GM21528 (cell line): ENCODE results near the gene UTRN.
A peak's percentile ranks its signal among the peaks of the same experiment; 100 is the strongest.

Experiments
- ATAC-seq: cut with Tn5 transposase; IDR thresholded peaks from one replicate; pipeline ENCODE4 v1.9.1; 2021; ENCODE audit warnings: mild to moderate bottlenecking, moderate library complexity; ENCODE audit not compliant: unreplicated experiment, low FRiP score

Gene UTRN

DNA sequence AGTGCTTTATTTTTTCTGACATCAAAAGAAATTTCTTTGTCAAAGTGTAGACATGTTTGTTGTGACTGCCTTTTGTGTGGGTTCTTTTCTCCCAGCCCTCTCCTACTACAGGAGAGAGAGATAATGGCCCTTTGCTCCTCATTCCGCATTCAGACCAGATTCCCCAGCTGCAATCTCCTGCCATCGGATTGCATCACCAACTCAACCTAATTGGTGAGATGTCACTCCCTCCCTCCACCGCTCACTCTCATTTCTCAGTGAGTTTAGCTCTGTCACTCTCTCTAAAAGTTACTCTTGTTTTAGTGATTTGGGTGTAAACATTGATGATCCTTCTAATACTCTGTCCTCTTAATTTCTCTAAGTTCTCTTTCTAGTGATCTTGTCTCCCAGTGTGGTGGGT, 22.7 kb downstream of the UTRN start:
- ATAC-seq = no peak

DNA sequence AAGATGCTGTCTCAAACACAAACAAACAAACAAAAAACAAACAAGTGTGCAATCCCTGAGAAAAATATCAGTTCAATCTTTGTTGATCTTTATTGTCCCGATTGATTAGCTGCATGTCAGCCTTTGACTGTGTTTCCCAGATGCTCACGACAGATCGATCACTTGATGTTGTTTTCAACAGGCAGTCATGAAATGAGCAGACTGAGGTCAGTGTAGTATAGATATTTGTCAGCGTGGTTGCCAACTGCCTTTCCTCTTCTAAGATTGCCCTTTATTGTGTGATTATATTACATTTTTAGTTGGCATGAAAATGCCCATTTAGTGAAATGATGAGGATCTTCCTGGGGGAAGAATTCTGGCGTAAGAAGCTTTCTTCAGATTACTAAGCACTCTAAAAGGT, 25.6 kb downstream of the UTRN start:
- ATAC-seq = no peak

DNA sequence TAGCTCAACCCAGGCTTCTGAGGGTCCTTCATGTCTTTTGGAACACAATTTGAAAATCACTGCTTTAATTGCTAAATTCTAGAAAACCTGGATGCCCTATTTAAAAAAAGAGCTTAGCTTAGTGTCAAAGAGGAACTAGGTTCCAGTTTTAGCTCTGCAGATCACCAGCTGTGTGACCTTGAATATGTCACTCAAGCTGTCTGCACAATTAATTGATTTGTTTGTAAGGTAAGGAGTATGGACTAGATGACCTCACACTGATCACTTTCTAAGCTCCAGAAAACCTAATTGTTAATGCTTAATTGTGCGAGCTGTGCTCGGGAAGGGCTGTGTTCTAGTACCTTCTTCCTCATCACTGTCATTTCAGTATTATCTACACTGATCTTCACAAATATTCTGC, 26.2 kb downstream of the UTRN start:
- ATAC-seq = no peak

DNA sequence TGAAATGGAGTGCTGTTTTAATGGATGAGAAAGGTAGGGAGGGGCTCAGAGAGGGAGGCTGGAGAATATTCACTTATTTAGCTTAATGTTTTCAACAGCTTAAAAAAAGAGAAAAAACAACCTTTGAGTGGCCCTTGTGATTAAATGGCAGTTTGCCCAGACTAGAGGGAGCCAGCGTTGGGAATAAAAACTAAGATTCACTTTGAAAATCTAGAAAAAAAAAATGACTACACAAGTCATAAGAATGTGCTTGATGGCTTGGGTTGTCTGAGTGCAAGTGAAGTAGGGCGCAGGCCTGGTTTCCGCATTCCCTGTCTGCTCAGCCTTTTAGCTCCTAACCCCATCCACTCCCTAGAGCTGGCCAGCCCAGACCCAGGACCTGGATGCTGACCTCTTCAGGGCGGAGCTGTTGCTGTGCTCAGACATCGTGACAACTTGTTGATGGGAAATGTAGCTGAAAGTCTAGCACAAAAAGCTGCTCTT, 28.9 kb downstream of the UTRN start:
- no peak for ATAC-seq

DNA sequence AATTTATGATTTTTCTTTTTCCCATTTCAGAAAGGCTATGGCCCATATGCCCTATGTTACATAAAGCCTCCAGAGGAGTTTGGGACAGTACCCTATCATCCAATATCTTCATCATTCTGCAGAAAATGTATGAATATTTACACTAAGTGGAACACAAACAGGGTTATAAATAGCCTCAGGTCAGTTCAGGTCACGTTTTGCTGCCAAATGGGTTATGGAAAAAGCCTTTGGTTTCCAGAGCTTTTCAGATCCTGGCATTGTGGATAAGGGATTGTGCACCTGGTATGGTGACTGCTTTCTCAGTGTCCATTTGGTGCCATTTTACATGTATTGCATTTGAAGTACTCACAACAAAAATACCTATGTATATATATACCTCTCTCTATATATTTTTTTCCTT, 29.4 kb downstream of the UTRN start:
- no peak for ATAC-seq

DNA sequence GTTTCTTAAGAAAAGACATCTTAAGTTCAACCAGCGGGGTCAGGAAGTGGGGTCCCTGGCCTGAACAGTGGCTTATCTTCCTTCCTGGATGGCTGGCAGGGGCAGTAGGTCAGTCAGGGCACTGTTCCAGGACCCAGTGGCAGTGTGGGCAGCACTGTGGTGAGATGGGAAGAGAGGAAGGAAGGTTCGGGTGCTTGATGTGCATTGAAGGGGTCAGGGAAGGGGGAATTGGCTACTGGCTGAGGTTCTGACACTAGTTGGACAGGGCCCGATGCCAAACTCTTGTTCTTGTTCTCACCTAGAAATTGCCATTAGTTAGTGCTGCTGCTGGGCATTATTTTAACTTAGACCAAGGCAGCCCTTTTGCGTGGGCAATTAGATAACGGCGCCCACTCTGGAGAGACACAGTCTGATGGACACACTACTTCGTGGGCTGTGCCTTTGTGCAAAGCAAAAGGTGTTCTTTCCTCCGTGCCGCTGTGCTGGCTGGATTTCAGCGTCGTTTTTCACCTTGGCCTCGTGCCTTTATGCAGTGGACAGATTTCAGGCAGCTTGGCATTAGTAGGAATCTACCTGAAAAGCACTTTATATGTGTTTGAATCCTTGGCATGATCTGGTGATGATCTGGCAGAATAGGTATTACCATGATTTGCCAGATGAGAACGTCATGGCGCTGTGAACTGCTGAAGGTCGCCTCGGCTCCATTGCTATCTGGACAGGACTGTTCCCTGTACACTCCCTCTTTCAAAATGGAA, 30.3 kb downstream of the UTRN start:
- no peak for ATAC-seq

DNA sequence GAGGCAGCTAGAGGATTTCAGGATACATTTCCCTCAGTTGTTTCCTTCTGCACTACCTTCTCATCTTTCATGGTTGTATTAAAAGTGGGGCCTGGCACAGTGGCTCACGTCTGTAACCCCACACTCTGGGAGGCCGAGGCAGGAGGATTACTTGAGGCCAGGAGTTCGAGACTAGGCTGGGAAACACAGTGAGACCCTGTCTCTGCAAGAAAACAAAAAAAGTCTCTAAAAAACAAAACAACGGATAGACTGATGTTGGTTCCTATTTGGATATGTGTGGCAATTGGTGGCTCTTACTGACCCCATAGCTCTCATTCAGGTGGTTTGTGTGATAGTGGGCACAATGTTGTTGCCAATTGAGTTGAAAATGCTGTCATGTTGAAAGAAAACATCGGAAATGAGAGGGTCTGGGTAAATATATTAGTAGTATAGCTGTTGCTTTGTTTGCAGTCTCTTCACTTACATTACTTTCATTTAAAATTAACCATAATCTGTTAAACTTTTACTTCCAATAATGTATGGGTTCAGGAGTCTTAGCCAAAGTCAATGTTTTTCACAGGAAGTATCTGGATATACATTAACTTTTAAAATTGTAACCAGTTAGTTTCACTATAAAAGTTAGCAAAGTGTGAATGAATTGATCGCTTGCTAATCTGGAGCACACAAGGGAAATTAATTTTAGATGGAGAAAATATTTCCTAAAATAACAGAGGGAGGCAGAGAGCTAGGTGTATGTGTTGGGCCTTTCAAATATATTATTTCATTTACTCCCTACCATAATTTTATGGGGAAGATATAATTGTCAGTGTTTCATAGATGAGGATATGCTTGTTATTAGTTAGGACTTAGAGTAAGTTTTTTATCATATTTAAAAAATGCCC, 31.1 kb downstream of the UTRN start:
- ATAC-seq = peak; percentile 73

DNA sequence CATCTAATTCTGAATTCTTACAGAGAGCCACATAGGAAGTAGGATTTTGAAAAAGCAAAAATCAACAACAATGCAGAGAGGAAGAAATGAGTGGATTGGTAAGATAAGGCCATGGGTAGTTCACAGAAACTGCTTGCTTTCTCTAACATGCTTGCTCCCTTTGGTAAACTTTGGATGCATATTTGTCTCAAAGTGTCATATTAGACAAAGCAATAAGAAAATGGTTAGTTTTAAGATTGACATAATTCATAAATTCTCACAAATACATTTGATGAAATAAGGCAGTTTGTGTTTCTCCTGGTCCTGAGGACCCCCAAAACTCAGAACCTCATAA, 31.7 kb downstream of the UTRN start:
- ATAC-seq = no peak

DNA sequence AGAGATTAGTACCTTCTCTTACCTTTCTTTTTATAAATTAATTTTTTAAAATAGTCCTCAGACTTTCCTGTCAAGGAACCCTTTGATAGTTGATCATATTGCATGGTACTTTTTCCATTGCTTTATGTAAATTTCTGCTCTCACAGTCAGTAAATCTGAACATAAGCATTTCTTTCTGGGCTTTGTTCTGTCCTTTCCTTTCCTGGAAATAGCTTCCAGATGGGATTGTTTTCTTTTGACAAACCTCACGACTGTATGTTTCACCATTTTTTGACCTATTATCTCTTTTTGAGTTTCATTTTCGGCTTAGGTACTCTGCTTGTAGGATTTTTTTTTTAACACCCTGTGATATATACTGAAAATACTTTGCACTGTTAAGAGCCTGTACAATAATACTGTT, 32.6 kb downstream of the UTRN start:
- no peak for ATAC-seq

DNA sequence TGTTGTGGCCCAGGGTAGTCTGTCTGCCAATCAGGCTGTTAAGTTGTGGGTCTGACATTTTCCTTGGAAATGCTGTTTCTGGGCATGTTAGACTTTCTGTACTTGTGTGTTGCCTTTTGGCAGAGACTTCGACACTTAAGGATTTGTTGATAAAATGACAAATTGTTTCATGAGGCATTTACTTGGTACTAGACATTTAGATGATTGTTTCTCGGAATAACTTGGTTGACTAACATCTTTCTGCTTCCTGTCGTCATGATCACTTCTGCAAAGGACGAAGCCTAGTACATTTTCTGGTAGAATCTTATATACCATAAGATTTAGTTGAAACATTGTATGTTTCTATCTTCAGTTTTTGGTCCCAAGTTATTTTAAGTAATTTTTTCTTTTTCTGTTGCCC, 34.1 kb downstream of the UTRN start:
- ATAC-seq = no peak

DNA sequence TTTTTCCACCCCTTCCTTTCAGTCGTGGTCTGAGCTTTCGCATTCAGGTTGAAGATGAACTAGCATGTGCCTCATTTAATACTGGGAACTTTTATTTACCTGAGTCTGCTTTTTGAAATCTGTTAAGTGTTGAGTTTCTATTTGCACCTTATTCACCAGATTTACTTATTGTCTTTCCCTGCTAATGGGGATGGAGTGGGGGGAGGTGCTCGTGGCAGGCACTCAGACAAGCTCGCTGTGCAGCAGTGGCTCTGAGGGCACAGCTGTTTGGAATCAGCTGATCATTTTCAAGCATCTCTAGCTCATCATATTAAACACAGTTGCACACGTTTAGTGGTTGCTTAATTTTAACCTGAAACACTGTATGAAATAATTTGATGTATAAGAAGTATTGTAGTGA, 35.6 kb downstream of the UTRN start:
- no peak for ATAC-seq

DNA sequence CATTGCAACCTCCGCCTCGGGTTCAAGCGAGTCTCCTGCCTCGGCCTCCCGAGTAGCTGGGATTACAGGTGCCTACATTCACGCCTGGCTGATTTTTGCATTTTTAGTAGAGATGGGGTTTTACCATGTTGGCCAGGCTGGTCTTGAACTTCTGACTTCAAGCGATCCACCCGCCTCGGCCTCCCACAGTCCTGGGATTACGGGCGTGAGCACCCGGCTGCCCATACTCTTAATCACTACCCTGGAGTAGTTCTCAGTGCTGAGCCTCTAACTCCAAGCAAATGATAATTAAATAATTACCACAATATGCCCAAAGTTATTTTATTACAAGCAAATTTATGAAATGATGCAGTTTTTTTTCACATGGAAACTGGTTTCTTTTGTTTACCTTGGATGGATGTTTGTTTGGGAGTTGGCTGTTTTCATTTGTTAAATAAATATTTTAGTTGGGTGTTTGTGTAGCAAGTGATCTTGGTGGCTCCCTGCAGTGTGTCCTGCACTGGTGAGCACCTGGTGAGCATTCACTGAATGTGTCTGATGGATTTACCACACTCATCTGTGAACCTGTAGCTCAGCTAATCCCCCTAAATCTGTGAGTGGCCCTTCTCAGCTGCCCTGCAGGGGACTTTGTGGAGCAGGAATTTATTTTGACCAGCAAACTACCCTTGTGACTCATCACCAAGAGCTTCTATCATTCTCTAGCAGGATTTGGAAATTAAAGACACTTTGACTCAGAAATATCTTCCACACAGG, 36.9 kb downstream of the UTRN start:
- ATAC-seq = no peak

DNA sequence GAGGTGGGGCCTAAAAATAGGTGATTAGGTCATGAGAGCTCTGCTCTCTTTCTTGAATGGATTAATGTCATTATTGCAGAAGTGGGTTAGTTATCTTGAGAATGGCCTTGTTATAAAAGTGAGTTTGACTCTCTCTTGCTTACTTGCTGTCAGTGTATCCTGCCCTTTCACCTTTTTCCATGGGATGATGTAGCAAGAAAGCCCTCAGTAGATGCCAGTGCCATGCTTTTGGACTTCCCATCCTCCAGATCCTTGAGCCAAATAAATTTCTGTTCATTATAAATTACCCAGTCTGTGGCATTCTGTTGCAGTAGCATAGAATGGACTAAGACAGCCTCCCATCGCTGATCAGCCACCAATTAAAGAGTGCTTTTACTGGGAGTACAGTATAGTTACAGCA, 40.1 kb downstream of the UTRN start:
- ATAC-seq = no peak

DNA sequence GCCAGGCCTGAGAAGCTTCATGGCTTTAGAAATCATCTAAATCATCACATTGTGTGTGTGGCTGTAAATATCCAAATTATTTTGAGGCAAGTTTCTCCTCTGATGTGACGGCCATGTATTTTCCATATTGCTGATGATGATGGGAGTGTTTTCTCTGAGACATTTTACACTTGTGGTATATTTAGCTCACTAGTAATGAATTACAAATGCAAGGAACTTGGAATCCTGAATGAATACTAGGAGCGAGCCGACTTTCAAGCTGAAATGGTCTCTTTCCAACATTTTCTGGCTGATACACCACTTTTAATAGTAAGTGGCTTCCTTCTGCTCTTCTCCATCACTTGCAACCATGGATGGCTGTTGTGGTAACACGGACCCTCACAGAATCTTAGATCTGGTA, 41.3 kb downstream of the UTRN start:
- no peak for ATAC-seq

DNA sequence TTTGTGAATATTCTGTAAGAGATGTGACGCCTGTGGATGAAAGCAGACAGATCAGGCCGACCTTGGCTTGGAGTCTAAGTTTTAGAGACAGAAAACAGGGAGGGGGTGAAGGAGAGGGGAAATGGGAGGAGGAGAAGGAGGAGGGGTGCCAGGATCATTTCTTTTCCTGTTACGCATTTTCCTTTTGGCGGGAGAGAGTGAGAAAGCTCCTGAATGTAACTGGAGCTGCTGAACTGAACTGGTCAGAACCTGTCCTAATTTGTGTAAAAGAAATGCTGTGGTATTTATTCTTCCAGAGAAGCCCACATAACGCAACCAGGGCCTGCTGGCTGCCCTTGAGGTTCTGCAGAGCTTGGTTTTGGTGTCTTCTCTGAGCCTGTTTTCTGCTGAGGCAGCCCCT, 41.9 kb downstream of the UTRN start:
- no peak for ATAC-seq

DNA sequence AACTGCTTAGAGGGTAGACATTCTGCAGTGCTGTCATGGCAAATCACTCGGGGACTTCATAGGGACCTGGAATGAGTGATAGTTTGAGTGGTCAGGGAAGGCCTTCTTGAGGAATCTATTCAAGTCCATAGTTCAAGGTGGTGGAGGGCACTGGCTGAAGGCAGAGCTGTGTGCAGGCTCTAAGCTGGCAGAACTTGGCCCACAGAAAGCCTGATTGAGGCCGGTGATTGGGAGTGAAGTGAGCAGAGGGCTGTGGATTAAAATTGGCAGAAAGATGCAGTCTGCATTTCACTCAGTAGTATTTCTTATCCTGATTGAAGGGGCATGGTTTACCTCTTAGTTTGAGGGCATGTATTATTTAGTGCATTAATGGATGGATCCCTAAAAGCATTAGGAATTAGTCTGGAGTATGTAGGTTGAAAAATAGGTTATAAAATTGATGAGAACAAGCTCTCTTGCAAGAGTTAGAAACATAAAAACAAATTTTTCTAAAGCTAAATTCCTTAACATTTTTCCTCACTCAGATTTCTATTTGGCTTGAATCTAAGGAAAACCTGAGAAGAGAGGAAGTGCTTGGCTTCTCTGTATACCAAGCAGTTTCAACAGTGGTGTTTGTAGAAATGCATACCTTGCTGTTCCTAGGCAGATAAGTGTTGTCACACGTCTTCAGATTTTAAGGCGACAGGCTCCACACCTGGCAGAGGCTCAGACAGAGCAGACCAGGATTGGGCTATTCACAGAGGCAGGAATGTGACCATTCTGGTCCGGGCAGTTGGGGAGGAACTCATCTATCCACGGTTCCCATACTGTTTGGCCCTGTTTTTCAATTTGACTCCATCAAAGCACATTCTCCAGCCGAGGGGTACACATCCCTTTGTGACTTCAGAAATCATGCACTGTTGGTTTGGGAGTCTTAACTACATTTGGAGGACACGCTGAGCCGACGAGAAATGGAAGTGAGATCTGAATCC, 45.2 kb downstream of the UTRN start:
- no peak for ATAC-seq

DNA sequence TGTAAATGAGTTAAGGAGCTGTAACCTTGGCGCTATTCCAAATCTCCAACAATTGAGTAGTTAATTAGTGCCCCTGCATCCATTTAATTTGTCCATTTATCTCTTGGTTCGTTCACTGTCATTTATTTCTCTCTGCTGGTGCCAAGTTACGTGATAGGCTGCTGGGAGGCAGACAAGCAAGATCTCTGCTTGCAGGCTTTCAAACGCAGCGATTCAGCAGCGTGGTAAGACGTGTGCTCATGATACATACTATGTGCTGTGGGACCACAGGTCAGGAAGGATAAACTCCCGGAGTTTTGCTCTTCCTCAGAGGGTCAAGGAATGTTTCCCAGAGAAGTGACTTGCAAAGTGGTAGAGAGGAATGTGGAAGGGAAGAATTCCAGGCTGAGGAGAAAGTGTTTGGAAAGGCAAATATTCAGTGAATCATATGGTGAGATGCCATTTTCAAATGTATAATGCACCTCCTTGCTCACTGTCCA, 46.4 kb downstream of the UTRN start:
- ATAC-seq = no peak

DNA sequence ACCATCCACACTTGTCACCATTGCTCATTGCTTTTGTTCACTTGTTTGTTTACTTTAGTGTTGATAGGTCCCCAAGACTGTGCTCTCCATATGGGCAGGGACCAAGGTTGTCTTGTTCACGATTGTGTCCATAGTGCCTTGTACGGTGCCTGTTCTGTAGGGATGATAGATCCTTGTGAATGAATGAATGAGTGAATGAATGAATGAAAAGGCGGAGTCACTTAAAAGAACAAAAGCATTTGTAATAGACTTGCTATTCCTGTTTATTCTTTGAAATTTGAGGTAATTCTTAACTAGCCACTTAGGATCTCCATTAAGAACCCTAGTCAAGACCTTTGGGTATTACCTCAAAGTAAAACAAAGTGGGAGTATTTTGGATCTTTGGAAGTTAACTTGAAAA, 47.0 kb downstream of the UTRN start:
- ATAC-seq = no peak

DNA sequence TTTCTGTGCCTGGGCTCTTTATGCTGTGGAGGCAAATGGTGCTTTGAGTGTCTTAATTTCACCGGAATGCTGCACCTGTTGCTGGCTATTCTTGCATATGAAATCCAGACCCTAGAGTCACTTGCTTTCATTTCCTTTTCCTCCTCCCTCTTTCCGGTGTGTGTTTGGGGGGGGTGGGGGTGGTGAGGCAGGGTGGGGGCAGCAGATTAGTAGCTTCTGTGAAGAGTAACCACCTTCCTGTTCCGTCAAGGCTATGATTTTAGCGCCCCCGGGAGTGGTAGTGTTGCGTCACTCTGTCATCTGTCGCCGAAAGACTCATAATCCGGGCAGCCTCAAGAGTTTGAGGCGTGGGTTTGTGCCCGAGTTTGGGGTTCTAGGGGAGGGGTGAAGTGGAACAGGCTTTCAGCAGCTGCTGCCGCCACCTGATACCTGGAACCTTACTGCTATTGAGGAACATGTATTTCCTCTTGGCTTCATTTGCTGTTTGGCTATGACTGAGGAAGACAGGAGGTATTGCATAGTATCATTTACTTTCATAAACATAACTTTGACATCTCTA, 49.1 kb downstream of the UTRN start:
- peak; percentile 60 for ATAC-seq
